Measurements from ENCODE around the gene COL8A2.

The COL8A2 gene

GRCh38 chr1:36157973-36158826, 33.2 kb upstream of the COL8A2 start:
- DNase-seq (ENCODE audit: low read depth): no peak

DNA sequence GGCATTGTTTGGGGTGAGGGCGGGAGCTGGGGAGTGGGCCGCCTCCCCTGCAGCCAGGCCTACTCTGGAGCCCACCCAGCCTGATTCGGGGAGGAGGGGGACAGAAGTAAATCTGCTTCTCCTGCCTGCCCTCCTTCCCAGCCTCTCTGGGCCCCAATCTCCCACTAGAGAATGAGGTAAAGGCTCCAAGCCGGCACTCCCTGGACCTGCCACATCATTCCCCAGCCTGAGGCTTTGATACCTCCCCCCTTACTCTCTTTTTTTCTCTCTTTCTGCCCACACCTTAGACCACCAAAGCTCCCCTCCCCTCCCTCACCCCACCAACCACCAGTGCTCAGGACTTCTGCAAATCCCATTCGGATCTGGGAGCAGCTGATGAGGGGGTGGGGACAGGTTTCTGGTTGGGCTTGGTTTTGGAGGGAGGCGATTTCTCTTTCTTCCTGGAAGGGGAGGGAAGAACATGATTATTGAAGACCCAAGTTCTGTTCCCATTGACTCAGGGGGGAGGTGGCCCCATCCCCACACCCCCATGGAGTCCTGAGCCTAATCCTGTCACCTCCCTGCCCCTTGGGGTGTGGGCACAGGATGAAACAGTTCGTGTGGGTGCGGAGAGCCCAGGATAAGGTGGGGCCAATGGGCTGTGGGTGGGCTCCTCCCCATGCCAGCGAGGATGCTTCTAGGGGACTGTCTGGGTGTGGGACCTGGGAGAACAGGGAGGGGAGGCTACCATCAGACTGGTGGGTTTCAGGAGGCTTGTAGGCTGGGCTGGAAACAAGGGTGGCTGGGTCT, 32.3 kb upstream of the COL8A2 start:
- no peak for DNase-seq (ENCODE audit: low read depth)

- DNase-seq (ENCODE audit: low read depth): no peak
These were observed 31.5 kb upstream of the COL8A2 start for GRCh38 chr1:36156329-36157114.

DNA sequence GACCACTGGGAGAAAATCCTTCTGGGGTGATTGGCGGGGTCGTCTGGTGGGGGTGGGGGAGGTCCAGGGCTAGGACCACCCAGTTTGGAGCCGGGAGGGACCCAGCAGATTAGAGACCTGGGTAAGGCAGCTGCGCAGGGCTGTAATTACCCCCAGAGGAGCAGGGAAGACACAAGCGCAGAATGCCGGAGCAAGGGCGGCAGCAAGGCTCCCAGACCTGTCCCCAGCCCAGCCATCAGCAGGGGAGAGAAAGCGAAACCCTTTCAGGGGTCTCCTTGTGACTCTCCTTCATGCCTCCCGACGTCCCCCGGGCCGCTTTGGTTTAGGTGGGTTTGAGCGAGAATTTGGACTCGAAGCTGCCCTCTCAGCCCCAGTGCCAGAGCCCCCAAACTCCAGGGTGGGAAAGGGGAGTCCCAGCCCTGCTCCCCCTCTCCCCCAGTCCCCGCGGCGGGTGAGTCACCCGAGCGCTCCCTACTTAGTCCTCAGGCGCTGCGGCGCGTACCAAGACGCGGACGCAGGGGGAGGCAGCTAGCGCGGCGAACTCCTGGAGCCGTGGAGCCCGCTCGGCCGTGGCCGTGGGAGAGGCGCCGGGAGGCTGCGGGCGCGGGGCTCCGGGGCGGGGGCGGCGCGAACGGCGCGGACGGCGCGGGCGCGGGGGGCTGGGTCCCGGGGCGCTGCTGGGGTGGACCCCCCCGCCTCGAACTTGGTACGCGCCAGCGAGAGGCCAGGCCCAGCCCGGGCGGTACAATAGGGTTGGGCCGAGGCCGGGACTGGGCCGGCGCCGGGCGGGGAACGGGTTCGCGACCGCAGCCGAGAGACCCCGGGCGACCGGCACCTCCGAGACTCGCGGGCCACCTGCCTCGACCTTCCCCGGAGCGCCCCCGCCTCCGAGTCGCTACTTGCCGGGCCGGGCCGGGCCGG, 30.6 kb upstream of the COL8A2 start, which contains the start of gene MAP7D1:
Gene MAP7D1, plus strand, starts transcription at position 753 of the 921 bp plus-strand sequence. CDS start 258 bp downstream, outside the sequence.
- DNase-seq (ENCODE audit: low read depth): peak; percentile 73

- no peak for DNase-seq (ENCODE audit: low read depth)
These were observed 29.9 kb upstream of the COL8A2 start for GRCh38 chr1:36154765-36155407.

DNA sequence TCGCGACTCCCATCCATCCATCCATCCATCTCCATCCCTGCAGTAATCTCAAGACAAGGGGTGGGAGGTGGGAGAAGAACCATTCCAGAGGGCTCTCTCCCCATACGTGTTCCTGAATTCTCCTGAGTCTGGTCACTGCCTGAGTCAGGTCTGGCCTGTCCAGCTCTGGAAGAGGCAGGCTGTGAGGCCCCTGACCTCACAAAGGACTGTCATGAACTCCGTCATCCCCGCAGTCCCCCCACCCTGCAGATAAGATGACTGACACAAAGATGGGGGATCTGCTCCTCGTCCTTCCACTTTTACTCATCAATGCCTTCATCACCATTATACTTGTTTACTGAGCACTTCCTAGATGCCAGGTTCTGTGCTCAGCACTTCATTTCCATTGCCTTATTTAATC, 29.3 kb upstream of the COL8A2 start:
- DNase-seq (ENCODE audit: low read depth): no peak

- no peak for DNase-seq (ENCODE audit: low read depth)
These were observed 28.5 kb upstream of the COL8A2 start for GRCh38 chr1:36153476-36153875.

DNA sequence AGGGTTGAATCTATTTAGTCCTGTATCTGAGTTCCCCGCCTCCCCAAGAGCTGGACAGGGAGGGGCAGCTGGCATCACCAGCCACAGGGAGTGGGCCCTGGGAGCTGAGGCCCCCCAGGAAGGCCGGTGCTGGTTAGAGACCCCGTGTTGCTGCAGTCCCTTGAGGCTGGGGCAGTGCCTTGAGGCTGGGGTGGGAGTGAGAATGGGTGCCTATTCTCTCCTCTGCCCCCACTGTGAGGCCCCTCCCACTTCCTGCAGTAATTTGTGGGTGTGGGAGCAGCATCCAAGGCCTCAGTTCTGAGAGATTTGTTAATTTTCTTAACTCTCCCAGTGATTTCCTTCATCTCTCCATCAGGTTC, 26.8 kb upstream of the COL8A2 start:
- no peak for DNase-seq (ENCODE audit: low read depth)

DNA sequence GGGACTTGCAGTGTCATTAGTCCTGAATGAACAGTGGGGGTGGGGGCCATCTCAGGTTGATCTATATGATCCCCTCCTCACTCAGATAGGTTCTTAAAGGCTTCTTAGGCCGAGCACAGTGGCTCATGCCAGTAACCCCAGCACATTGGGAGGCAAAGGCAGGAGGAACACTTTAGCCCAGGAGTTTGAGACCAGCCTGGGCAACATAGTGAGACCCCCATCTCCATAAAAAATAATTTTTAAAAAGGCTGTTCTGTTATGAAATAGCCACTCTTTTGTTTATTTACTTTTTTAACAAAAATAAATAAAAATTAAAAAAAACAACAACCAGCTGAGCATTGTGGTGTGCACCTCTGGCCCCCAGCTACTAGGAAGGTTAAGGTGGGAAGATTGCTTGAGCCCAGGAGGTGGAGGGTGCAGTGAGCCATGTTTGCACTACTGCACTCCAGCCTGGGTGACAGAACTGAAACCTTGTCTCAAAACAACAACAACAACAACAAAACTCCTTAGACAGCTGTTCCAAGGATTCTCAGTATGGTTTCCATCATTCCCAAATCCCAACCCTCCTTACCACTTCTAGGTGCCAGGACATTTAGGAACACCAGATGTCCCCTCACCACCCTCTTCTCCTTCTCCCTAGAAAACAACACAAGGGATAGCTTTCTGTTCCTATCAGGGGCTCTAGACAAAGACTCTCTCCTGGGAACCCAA, 26.3 kb upstream of the COL8A2 start:
- DNase-seq (ENCODE audit: low read depth): no peak

DNA sequence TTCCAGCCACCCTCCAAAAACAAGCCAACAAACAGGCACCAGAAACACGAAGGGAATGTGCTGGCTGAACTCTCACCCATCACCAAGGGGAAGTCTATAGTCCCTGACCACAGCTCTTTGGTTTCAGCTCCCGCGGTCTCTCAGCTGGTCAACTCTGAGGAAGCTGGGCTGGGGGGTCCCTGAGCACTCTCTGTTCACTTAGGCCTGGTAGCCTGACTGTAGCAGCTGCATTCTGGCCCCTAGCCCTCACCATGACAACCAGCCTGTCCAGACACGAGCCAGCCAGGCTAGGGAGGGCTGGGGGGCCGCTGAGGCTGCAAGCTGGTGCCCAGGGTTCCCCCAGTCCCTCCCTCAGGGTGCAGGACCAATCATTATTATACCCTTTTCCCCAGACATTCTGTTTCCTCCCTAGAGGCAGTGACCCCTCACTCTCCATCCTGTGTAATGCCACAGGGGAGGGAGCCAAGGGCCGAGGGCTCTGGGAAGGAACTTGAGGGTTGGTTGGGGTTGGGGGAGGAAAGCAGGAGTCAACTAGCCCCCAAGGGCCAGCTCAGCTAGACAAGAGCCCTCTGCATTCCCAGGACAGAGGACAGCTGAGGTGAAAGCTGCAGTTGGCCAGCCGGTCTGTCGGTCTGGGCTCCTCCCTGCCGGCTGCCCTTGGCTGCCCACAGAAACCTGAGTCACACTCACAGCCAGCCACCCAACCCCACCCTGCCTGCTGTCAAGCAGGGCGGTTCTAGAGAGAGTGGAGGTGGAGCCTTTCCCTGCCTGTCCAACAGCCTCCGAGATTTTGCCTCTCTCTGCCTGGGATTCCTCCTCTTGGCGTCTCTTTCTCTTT, 25.5 kb upstream of the COL8A2 start:
- peak; percentile 94 for DNase-seq (ENCODE audit: low read depth)

DNA sequence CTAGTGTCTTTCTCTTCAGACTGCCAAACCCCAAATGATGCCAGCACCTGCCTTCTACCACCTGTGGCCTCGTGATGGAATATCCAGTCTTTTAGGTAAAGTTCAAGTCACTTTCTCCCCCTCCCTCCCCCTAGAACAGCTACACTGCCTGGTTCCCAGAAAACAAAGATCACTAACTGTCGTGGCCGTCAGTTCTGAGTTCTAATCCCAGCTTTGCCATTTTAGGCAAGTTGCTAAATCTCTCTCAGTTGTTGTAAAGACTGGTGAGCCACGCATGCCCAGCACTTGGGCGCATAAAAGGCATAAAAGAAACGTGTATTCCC, 24.9 kb upstream of the COL8A2 start:
- no peak for DNase-seq (ENCODE audit: low read depth)

DNA sequence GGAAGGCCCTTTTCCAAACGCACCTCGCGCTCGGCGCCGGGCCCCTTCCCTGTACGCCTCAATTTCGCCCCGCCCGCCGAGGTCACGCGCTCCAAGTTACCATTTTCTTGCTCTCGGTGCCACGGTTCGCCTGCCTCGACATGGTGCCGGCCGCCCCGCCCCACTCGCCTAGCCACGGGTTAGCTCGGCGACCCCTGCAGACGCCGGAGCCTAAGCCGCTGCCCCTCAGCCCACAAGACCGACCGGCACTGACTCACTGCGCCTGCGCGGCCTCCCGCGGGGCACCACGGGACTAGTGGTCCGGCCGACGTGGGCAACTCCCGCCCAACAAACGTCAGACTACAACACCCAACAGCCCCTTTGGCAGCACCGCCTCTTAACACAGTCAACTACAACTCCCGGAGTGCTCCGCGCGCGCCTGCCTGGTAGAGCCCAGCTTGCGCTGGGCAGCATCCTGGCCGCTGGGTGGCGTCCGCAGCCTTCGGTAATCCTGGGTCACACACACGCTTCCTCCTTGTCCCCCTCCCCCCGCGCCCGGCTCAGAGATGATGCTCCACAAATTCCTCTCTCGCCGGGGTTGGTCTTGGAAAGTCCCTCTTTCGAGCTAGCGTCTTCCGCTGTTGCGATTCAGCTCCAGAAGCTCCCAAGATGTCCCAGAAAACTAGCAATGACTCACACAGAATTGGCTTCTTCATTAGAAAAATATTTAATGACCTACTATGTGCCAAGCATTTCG, 24.4 kb upstream of the COL8A2 start, which contains the start of gene TRAPPC3:
Gene TRAPPC3, minus strand, starts transcription at position 250 of the 736 bp plus-strand sequence. Its CDS starts 108 bp downstream, at position 142.
- peak; percentile 99 for DNase-seq (ENCODE audit: low read depth)

DNA sequence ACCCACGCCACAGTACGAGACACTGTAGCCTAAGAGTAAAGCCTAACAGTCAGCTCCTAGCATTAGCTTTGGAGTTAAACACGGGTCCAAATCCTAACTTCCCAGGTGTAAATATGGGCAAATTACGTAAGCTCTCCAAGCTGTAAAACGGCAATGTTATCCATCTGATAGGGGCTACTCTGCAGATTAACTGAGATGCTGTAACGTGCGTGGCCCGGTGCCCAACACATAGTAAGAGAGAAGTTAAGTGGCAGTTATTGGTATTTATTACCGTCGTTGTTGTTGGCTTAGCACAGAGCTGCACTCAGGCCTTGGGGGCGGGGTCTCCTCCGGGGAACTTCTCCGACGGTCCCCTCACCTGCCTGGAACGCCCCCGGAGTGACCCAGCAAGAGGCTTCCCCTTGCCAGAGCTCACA, 23.8 kb upstream of the COL8A2 start:
- no peak for DNase-seq (ENCODE audit: low read depth)

- no peak for DNase-seq (ENCODE audit: low read depth)
These were observed 19.4 kb upstream of the COL8A2 start for GRCh38 chr1:36144413-36144812.

DNA sequence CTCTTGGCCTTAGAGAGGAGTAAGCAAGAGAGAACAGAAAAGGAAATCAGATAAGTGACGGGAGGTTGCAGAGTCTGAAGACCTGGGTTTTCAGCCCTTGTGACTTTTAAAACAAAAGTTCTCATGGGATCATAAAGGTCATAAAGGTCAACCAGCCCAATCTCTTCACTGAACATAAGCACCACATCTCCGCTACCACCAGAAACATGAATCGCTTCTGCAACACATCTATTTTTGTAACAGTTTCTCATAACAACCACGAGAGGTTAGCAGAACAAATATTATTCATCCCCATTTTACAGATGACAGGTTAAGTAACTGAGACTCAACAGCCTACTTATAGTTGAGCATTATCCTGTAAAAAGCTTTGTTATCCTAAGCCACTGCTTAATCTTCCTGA, 18.4 kb upstream of the COL8A2 start:
- no peak for DNase-seq (ENCODE audit: low read depth)

GRCh38 chr1:36142121-36142520, 17.1 kb upstream of the COL8A2 start:
- no peak for DNase-seq (ENCODE audit: low read depth)

DNA sequence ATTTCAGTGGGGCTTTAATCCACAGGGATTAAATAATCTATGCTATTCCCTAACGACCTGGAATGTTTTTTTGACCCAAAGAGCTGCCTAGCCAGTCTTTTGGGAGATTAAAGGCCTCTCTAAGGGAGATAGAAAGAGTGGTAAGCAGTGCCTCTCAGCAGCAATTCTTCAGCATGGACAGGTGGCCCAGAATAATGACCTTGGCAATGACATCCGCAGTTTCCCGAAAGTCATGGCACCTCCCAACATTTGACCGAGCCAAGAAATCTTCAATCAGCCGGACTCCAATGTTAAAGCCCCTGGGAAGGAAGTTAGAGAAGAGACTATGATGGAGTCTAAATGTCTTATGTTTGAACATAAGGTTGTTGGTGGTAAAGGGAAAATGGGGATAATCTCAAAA, 14.5 kb upstream of the COL8A2 start:
- DNase-seq (ENCODE audit: low read depth): no peak

- DNase-seq (ENCODE audit: low read depth): no peak
These were observed 12.8 kb upstream of the COL8A2 start for GRCh38 chr1:36137776-36138175.

DNA sequence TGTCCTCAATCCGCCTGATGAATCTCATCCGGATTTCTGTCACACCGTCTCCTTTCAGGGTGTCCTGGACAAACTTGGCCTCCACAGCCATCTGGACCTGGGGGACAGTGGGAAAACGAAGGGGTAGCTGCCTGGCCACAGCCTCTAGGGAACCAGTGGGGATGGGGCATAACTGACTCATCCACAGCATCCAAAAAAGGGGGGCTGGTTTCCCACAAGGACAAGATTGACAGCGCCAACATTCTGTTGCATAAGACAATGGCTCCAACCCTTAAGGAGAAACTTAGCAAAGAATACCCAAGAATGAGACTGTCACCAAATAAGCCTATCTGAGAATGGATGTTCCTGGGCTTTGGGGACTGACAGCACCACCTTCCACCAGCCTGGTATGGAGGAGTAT, 12.2 kb upstream of the COL8A2 start:
- no peak for DNase-seq (ENCODE audit: low read depth)

All from stromal cell of bone marrow (primary cell).